Tibial artery (tissue), 4 donors: Measurements from ENCODE around the gene OR8K1.

Experiments
- DNase-seq, 2 donors: peaks; one replicate each; pipeline ENCODE4 v3.0.0-alpha.2; 2019
- H3K27ac ChIP-seq, 2 donors: fragments of 200-600 bp; sonication (generic) in 1 of 2; 1 replicate in 1 of 2; 2 replicates in 1 of 2; pipeline ENCODE4 v1.5.1; 2018 to 2019; ENCODE audit warnings: mild to moderate bottlenecking in 1 of 2
- H3K27me3 ChIP-seq, 2 donors: fragments of 200-600 bp; sonication (generic) in 1 of 2; one replicate each; pipeline versions ENCODE4 v1.5.1 to v1.6.0; 2016 to 2019
- H3K36me3 ChIP-seq, 3 donors: fragments of 200-600 bp; sonication (generic) in 2 of 3; one replicate each; pipeline ENCODE4 v1.5.1; 2016 to 2019; ENCODE audit warnings: mild to moderate bottlenecking in 2 of 3
- H3K4me1 ChIP-seq, 4 donors: fragments of 200-600 bp; sonication (generic) in 2 of 4; 1 replicate in 3 of 4; 2 replicates in 1 of 4; pipeline ENCODE4 v1.5.1; 2016 to 2019
- H3K4me3 ChIP-seq, 2 donors: fragments of 200-600 bp; sonication (generic) in 1 of 2; 1 replicate in 1 of 2; 2 replicates in 1 of 2; pipeline ENCODE4 v1.5.1; 2018 to 2019; ENCODE audit warnings: mild to moderate bottlenecking in 2 of 2
- H3K9me3 ChIP-seq, 3 donors: fragments of 200-600 bp; sonication (generic) in 1 of 3; one replicate each; pipeline ENCODE4 v1.5.1; 2016 to 2019
- intact Hi-C: fragments of 100-400 bp; cut with DNase I; formaldehyde crosslinking; loops from one replicate; pipeline ENCODE4 v1.15.0; 2023; ENCODE audit warnings: low total_unique reads
- TF ChIP-seq, protein P1 (sequence below), 2 experiments: fragments of 200-600 bp in 1 of 2; fragments of 450-650 bp in 1 of 2; IDR thresholded peaks; one replicate each; pipeline ENCODE4 v1.5.1; 2017 to 2019; ENCODE audit warnings: antibody characterized with exemption in 2 of 2, mild to moderate bottlenecking in 1 of 2, moderate library complexity in 1 of 2

Gene OR8K1

DNA sequence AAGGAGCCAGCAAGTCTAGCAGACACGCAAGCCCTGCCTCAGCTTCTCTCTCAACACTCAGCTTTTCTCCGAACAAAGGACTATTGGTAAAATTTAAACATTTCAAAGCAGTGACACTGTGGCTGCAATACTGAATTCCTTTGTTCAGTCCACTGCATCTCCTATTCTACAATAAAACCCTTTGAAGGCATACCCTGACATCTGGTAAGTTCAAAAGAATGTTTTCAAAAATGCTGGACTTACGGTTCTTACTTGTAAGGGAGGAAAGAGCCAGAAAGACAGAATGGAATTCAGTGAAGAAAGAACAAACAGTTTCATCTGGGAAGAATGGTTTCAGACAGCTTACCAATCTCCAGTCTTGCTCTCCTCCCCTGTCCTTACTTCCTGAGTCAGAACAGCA is 12.7 kb upstream of the OR8K1 start:
- H3K27me3 ChIP-seq: no peaks in the 10 kb centered on the region
- no peak for DNase-seq
- TF ChIP-seq, protein P1, sequence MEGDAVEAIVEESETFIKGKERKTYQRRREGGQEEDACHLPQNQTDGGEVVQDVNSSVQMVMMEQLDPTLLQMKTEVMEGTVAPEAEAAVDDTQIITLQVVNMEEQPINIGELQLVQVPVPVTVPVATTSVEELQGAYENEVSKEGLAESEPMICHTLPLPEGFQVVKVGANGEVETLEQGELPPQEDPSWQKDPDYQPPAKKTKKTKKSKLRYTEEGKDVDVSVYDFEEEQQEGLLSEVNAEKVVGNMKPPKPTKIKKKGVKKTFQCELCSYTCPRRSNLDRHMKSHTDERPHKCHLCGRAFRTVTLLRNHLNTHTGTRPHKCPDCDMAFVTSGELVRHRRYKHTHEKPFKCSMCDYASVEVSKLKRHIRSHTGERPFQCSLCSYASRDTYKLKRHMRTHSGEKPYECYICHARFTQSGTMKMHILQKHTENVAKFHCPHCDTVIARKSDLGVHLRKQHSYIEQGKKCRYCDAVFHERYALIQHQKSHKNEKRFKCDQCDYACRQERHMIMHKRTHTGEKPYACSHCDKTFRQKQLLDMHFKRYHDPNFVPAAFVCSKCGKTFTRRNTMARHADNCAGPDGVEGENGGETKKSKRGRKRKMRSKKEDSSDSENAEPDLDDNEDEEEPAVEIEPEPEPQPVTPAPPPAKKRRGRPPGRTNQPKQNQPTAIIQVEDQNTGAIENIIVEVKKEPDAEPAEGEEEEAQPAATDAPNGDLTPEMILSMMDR (IDR thresholded peaks at IDR 0.05): no peak

DNA sequence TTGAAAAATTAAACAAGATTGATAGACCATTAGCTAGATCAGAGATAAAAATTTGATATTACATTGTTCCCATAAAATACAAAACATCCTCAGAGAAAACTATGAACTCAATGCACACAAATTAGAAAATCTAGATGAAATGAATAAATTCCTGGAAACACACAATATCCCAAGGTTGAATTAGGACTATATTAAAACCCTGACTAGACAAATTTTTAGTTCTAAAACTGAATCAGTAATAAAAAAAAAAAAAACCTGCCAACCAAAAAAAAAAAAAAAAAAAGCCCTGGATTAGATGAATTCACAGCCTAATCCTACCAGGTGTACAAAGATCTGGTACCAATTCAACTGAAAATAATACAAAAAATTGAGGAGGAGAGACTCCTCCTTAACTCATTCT is 5.5 kb upstream of the OR8K1 start:
- TF ChIP-seq, protein P1 (IDR thresholded peaks at IDR 0.05): no peak
- no peak for DNase-seq
- no peaks in the 10 kb centered on the region for H3K36me3 ChIP-seq

More for the DNA sequence above, 12.7 kb upstream of the OR8K1 start:
- Histone ChIP-seq H3K36me3 (no peaks in the 10 kb centered on the region), H3K4me3 (no peak overlapping the region), H3K9me3 (peaks cover 0 to 11% (median 0%) of the 10 kb centered on the region in 3 donors), H3K27ac (no peak overlapping the region), H3K4me1 (no peaks in the 10 kb centered on the region)
- intact Hi-C loops: no loop called here

DNA sequence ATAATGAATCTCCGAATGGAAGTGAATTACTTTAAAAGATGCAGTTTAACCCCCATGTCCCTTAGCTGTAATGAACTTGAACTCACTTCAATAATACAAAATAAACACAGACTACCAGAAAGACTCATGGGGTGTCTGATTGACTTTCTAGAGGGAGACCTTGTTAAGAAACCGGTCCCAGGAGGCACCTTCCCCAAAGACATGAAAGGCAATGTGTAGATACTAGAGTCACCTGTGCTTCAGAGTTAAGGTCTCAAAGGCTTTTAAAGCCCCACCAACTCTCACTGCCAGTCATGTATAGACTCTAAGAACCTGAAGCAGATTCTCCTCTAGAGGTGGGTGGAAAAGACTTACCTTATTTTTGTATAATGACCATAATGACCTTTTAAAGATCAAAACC is 8.2 kb downstream of the OR8K1 start, which contains the start of gene OR8J1:
Gene OR8J1, plus strand, starts transcription at position 301 of the 400 bp plus-strand sequence. CDS start 5,956 bp downstream, outside the sequence.
- Histone ChIP-seq H3K27me3 (no peaks in the 10 kb centered on the region), H3K27ac (no peak within 1 kb of the TSS), H3K4me1 (no peaks in the 10 kb centered on the region), H3K9me3 (no peaks in the 10 kb centered on the region), H3K4me3 (no peak within 1 kb of the TSS), H3K36me3 (no peaks in the 10 kb centered on the region)
- TF ChIP-seq, protein P1 (IDR thresholded peaks at IDR 0.05): no peak
- intact Hi-C loops: no loop called here
- no peak for DNase-seq

More for the DNA sequence above, 5.5 kb upstream of the OR8K1 start:
- H3K27ac ChIP-seq: no peak overlapping the region
- H3K4me1 ChIP-seq: no peaks in the 10 kb centered on the region
- peaks cover 0 to 11% (median 0%) of the 10 kb centered on the region in 3 donors for H3K9me3 ChIP-seq
- intact Hi-C loops: no loop called here
- H3K4me3 ChIP-seq: no peak overlapping the region
- no peaks in the 10 kb centered on the region for H3K27me3 ChIP-seq

DNA sequence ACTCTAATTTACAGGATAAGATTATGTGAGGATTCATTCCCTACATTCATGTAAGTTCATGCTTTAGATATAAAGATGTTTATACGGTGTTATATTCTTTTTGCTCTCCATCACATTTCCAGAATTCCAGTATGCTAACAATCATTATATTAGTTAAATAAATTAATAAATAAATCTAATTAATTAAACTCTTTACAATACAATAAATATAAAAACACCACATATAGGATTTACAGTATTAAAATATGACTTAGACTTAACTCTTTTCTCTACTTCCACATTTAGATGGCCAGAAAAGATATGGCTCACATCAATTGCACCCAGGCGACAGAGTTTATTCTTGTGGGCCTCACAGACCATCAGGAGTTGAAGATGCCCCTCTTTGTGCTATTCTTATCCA is 29.5 kb downstream of the OR8K1 start, which contains the start of gene OR8U1:
Gene OR8U1, plus strand, starts transcription at position 301 of the 400 bp plus-strand sequence. Its CDS starts 0 bp downstream, at position 301.
- intact Hi-C loops: no loop called here
- Histone ChIP-seq H3K4me1 (no peaks in the 10 kb centered on the region), H3K9me3 (no peaks in the 10 kb centered on the region), H3K36me3 (no peaks in the 10 kb centered on the region), H3K27me3 (no peaks in the 10 kb centered on the region), H3K27ac (no peak within 1 kb of the TSS), H3K4me3 (no peak within 1 kb of the TSS)
- TF ChIP-seq, protein P1 (IDR thresholded peaks at IDR 0.05): no peak
- DNase-seq: no peak

DNA sequence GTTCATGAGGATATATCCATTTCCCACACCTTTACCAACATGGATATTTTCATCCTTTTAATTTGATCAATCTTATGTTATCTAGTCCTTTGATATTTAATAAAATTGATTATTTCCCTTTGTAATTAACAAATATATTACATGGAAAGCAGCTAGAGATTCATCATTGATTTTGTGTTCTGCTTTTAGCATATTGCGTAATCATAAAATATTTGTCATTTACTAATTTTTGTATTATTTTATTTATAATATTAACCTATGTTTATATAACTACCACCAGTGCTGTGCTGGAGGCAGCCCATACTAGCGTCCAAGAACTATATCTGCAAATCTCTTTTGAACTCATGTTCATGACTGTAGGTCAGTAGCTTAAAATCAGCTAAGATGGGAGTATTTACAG is 34.3 kb downstream of the OR8K1 start:
- DNase-seq: no peak
- H3K27me3 ChIP-seq: no peaks in the 10 kb centered on the region
- H3K36me3 ChIP-seq: no peaks in the 10 kb centered on the region
- H3K9me3 ChIP-seq: no peaks in the 10 kb centered on the region
- H3K4me1 ChIP-seq: no peaks in the 10 kb centered on the region
- no peak overlapping the region for H3K27ac ChIP-seq
- TF ChIP-seq, protein P1 (IDR thresholded peaks at IDR 0.05): no peak
- no peak overlapping the region for H3K4me3 ChIP-seq
- intact Hi-C loops: no loop called here

DNA sequence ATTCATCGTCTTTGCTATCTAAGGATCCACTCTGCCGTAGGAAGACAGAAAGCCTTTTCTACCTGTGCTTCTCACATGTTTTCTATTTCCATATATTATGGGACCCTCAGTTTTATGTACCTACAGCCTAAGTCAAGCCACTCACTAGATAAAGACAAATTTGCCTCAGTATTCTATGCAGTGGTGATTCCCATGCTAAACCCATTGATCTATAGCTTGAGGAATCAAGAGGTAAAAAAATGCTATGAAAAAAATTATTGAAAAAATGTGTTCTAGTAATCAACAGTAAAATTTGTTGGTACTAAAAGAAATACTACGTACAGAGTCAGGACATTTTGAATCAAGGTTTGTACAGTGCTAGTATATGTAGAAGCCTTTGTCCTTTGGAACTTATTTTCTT is 48.5 kb downstream of the OR8K1 start:
- Histone ChIP-seq H3K4me3 (no peak overlapping the region), H3K9me3 (no peaks in the 10 kb centered on the region), H3K36me3 (no peaks in the 10 kb centered on the region), H3K27ac (no peak overlapping the region), H3K27me3 (no peaks in the 10 kb centered on the region), H3K4me1 (no peaks in the 10 kb centered on the region)
- intact Hi-C loops: no loop called here
- DNase-seq: no peak
- TF ChIP-seq, protein P1 (IDR thresholded peaks at IDR 0.05): no peak
